Lower leg skin (tissue), 3 donors: ENCODE results near the gene CABLES1.

Experiments
- POLR2A ChIP-seq, 2 donors: fragments of 450-650 bp; IDR thresholded peaks; one replicate each; pipeline ENCODE4 v1.6.1; 2016 to 2017; ENCODE audit warnings: antibody characterized with exemption in 2 of 2, mild to moderate bottlenecking in 1 of 2, moderate library complexity in 1 of 2
- TF ChIP-seq, protein P1 (sequence below), 3 donors: fragments of 450-650 bp; IDR thresholded peaks; one replicate each; pipeline ENCODE4 v1.5.1; 2016; ENCODE audit warnings: antibody characterized with exemption in 3 of 3, mild to moderate bottlenecking in 3 of 3, moderate library complexity in 2 of 3

DNA sequence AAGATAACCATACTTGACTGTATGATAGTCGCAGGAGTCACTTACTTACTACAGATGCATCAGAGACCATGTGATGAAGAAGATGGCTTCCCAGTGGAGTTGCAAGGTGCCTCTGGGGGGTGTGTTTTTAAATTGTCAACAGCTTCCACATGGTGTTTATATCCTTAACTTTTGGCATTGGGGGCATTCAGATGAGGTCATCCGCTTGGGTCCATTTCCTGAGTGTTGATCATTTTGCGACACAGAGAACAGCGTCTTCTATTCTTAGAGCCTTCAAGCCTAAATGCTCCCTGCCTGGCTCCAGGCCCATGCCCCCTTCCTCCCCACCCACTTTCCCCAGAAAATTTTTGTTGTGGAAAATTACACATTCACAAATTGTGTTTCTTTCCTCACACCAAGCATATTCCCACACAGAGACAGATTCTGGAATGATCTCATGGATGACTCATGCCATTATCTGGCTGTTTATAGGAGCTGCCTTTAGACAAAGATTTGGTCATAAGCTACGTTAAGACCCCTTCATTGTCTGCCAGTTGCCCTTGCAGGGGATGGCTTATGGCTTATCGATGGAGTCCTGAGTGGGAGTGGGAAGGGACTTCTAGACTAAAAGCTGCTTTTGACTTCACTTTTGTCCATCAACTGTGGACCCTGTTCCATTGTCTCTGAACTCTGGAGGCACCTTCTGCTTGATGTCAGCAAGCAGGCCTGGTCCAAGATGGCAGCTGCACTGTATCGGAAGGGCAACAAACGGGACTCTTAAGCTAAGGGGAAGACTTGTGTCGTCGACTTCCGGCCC lies 91.8 kb downstream of the CABLES1 start:
- TF ChIP-seq, protein P1, sequence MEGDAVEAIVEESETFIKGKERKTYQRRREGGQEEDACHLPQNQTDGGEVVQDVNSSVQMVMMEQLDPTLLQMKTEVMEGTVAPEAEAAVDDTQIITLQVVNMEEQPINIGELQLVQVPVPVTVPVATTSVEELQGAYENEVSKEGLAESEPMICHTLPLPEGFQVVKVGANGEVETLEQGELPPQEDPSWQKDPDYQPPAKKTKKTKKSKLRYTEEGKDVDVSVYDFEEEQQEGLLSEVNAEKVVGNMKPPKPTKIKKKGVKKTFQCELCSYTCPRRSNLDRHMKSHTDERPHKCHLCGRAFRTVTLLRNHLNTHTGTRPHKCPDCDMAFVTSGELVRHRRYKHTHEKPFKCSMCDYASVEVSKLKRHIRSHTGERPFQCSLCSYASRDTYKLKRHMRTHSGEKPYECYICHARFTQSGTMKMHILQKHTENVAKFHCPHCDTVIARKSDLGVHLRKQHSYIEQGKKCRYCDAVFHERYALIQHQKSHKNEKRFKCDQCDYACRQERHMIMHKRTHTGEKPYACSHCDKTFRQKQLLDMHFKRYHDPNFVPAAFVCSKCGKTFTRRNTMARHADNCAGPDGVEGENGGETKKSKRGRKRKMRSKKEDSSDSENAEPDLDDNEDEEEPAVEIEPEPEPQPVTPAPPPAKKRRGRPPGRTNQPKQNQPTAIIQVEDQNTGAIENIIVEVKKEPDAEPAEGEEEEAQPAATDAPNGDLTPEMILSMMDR (IDR thresholded peaks at IDR 0.05) = no peak
- TF ChIP-seq POLR2A (IDR thresholded peaks at IDR 0.05) = no peak
